HepG2 (cell line): Measurements from ENCODE around the gene MYH7B.

Experiments
- CEBPG ChIP-seq: IDR thresholded peaks from 2 replicates; pipeline ENCODE4 v1.6.1; 2016
- CREM ChIP-seq, 2 experiments: sonication (generic) in 1 of 2; formaldehyde crosslinking in 1 of 2; IDR thresholded peaks; 2 replicates each; pipeline versions ENCODE4 v1.4.0 to v1.6.1; 2016 to 2020; ENCODE audit warnings: antibody characterized with exemption in 1 of 2, mild to moderate bottlenecking in 1 of 2, missing genetic modification reagents in 1 of 2
- FOXM1 ChIP-seq: sonication (generic); formaldehyde crosslinking; IDR thresholded peaks from 2 replicates; pipeline ENCODE4 v1.5.0; 2020; ENCODE audit warnings: missing genetic modification reagents
- KAT7 ChIP-seq: IDR thresholded peaks from 2 replicates; pipeline ENCODE4 v1.6.1; 2018; ENCODE audit warnings: borderline replicate concordance, missing compliant biosample characterization
- MAX ChIP-seq: IDR thresholded peaks from 2 replicates; pipeline ENCODE4 v1.6.1; 2012; ENCODE audit warnings: inconsistent platforms
- SAFB2 ChIP-seq: sonication (generic); formaldehyde crosslinking; IDR thresholded peaks from 2 replicates; pipeline ENCODE4 v1.5.1; 2020; ENCODE audit warnings: missing genetic modification reagents, low read depth, mild to moderate bottlenecking, borderline replicate concordance
- TAF1 ChIP-seq: sonication (generic); formaldehyde crosslinking; IDR thresholded peaks from 2 replicates; pipeline ENCODE4 v1.4.0; 2020; ENCODE audit warnings: missing genetic modification reagents
- ZNF124 ChIP-seq: sonication (generic); formaldehyde crosslinking; IDR thresholded peaks from 2 replicates; pipeline ENCODE4 v1.4.0; 2020; ENCODE audit warnings: missing genetic modification reagents
- TF ChIP-seq, protein P1 (sequence below): sonication (generic); formaldehyde crosslinking; IDR thresholded peaks from 2 replicates; pipeline ENCODE4 v1.5.0; 2020; ENCODE audit warnings: mild to moderate bottlenecking, missing genetic modification reagents, moderate library complexity

DNA sequence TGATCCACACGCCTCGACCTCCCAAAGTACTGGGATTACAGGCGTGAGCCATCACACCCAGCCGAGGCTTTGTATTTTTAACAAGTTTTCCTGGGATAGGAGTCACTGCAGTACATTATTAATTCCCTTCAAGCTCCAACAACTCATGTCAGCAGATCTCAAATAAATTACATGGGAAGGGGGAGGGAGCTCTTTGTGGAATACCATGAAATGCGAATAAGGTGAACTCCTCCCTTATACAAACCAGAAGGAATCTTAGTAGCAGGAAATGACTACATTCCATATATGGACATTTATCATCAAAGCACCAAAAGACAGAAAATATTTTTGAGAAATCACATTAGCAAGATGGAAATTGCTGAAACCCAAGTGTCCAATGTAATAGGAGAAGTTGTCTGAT lies 3.0 kb upstream of the MYH7B start:
- no peak for TF ChIP-seq KAT7 (CRISPR knock-in tag)
- no peak for TF ChIP-seq ZNF124 (CRISPR knock-in tag)
- no peak for TF ChIP-seq TAF1 (CRISPR knock-in tag)
- TF ChIP-seq CREM (IDR thresholded peaks at IDR 0.05), result no peak
- no peak for TF ChIP-seq CREM (CRISPR knock-in tag; IDR thresholded peaks at IDR 0.05)
- TF ChIP-seq CEBPG (CRISPR knock-in tag), result no peak
- TF ChIP-seq, protein P1, sequence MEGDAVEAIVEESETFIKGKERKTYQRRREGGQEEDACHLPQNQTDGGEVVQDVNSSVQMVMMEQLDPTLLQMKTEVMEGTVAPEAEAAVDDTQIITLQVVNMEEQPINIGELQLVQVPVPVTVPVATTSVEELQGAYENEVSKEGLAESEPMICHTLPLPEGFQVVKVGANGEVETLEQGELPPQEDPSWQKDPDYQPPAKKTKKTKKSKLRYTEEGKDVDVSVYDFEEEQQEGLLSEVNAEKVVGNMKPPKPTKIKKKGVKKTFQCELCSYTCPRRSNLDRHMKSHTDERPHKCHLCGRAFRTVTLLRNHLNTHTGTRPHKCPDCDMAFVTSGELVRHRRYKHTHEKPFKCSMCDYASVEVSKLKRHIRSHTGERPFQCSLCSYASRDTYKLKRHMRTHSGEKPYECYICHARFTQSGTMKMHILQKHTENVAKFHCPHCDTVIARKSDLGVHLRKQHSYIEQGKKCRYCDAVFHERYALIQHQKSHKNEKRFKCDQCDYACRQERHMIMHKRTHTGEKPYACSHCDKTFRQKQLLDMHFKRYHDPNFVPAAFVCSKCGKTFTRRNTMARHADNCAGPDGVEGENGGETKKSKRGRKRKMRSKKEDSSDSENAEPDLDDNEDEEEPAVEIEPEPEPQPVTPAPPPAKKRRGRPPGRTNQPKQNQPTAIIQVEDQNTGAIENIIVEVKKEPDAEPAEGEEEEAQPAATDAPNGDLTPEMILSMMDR (CRISPR knock-in tag), result no peak
- TF ChIP-seq FOXM1 (CRISPR knock-in tag), result no peak
- TF ChIP-seq SAFB2 (CRISPR knock-in tag), result no peak
- TF ChIP-seq MAX, result no peak
